HG03432 (cell line): Measurements from ENCODE around the gene GREM2.

ENCODE experiments used
- ATAC-seq: cut with Tn5 transposase; IDR thresholded peaks from one replicate; pipeline ENCODE4 v1.9.1; 2021; ENCODE audit warnings: mild to moderate bottlenecking, moderate library complexity; ENCODE audit not compliant: unreplicated experiment

GREM2 gene

DNA sequence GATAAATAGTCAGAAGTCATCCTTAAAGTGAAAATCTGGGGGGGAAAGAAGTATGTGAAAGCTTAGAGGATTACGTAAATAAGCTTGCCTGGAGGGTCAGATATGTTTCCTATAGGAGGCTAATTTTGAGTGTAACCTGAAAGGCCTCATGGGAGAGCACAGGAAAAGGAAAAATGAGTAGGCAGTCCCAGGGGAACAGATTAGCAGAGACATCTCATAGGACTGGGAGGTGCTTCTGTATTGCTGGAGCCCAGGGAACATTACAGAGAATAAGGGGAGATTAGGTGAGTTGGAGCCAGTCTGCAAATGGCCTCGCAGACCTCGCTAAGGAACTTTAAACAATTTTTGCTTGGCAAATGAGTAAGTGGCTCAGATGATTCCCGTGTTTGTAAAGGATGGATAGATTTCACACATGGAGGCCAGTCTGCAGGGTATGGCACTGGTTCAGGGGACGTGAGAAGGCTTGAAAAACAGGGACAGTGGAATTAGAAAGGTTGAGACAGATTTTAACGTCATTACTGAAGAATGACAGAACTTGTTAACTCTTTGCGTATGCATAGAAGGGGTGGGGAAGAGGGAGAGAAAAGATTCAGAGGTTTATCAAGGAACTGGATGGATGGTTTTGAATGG, 149.1 kb downstream of the GREM2 start:
- no peak for ATAC-seq

GRCh38 chr1:240462277-240462676, 149.7 kb downstream of the GREM2 start:
- no peak for ATAC-seq

GRCh38 chr1:240457203-240457602, 154.8 kb downstream of the GREM2 start:
- ATAC-seq = no peak

- peak; percentile 71 for ATAC-seq
Observed at GRCh38 chr1:240455228-240455821, 156.6 kb downstream of the GREM2 start.

- no peak for ATAC-seq
Observed at GRCh38 chr1:240445369-240445768, 166.6 kb downstream of the GREM2 start.

GRCh38 chr1:240441669-240442068, 170.3 kb downstream of the GREM2 start:
- ATAC-seq = no peak
